Activated CD8-positive, alpha-beta memory T cell treated with anti-CD3 and anti-CD28 coated beads for 1 hour (primary cell): ENCODE results near the gene CRADD.

Source experiments
- DNase-seq, 2 donors: peaks; one replicate each; pipeline ENCODE4 v3.0.0-alpha.2; 2020; ENCODE audit warnings: low read depth in 1 of 2; ENCODE audit errors: extremely low read depth in 1 of 2

Gene CRADD

GRCh38 chr12:93670104-93670503 lies 7.1 kb upstream of the CRADD start:
- DNase-seq: no peak

- DNase-seq: no peak
Observed at GRCh38 chr12:93671044-93671443, 6.1 kb upstream of the CRADD start.

GRCh38 chr12:93673084-93673483 lies 4.1 kb upstream of the CRADD start:
- no peak for DNase-seq

GRCh38 chr12:93674386-93674785 lies 2.8 kb upstream of the CRADD start:
- DNase-seq: no peak

- DNase-seq: no peak
Observed at GRCh38 chr12:93676408-93677194, 574 bp upstream of the CRADD start.

- DNase-seq: no peak
Observed at GRCh38 chr12:93678779-93679178, 1.6 kb downstream of the CRADD start.

GRCh38 chr12:93679308-93679925 lies 2.2 kb downstream of the CRADD start:
- DNase-seq: no peak

GRCh38 chr12:93680006-93680405 lies 2.8 kb downstream of the CRADD start:
- no peak for DNase-seq

GRCh38 chr12:93682846-93683261 lies 5.7 kb downstream of the CRADD start:
- DNase-seq: no peak

- no peak for DNase-seq
Observed at GRCh38 chr12:93683410-93683809, 6.2 kb downstream of the CRADD start.

- no peak for DNase-seq
Observed at GRCh38 chr12:93684716-93685115, 7.5 kb downstream of the CRADD start.

GRCh38 chr12:93686572-93687356 lies 9.6 kb downstream of the CRADD start:
- no peak for DNase-seq

- DNase-seq: no peak
Observed at GRCh38 chr12:93689076-93689834, 12.1 kb downstream of the CRADD start.

GRCh38 chr12:93696462-93696861 lies 19.3 kb downstream of the CRADD start:
- DNase-seq: no peak

GRCh38 chr12:93698307-93699092 lies 21.3 kb downstream of the CRADD start:
- no peak for DNase-seq

- no peak for DNase-seq
Observed at GRCh38 chr12:93699271-93700145, 22.3 kb downstream of the CRADD start.

- DNase-seq: no peak
Observed at GRCh38 chr12:93702707-93703315, 25.6 kb downstream of the CRADD start.

- no peak for DNase-seq
Observed at GRCh38 chr12:93704122-93704521, 26.9 kb downstream of the CRADD start.

- DNase-seq: no peak
Observed at GRCh38 chr12:93704625-93705024, 27.4 kb downstream of the CRADD start.
